GM23338 (cell line): ENCODE measurements around the gene RANGAP1. TPM values are rescaled to one million over a fixed set of nuclear protein-coding genes. Genes with fewer than 3 reads are reported as not detected.

Experiments
- ATAC-seq: fragments of 200-7000 bp; cut with Tn5 transposase; 3 replicates; pipeline ENCODE4 v1.9.1; 2020
- DNase-seq: peaks from one replicate; pipeline ENCODE4 v3.0.0-alpha.2; 2015; ENCODE audit warnings: low spot score
- H2AFZ ChIP-seq: fragments of 200-600 bp; sonication (generic); 2 replicates; pipeline ENCODE4 v1.8.0; 2016; ENCODE audit warnings: antibody characterized with exemption, mild to moderate bottlenecking, moderate library complexity
- H3F3A ChIP-seq: fragments of 200-600 bp; sonication (generic); replicated peaks from 2 replicates; pipeline ENCODE4 v1.8.0; 2017; ENCODE audit warnings: antibody characterized with exemption, mixed run types, low read depth
- H3K27ac ChIP-seq: fragments of 200-600 bp; sonication (generic); 2 replicates; pipeline ENCODE4 v1.6.1; 2016; ENCODE audit warnings: low read depth
- H3K27me3 ChIP-seq: fragments of 200-600 bp; sonication (generic); 2 replicates; pipeline ENCODE4 v1.8.0; 2016; ENCODE audit warnings: mild to moderate bottlenecking, mixed run types, moderate library complexity; ENCODE audit not compliant: insufficient read depth
- H3K36me3 ChIP-seq: fragments of 200-600 bp; sonication (generic); 2 replicates; pipeline ENCODE4 v1.8.0; 2016; ENCODE audit warnings: mild to moderate bottlenecking; ENCODE audit not compliant: insufficient read depth
- H3K4me1 ChIP-seq: fragments of 200-600 bp; sonication (generic); 2 replicates; pipeline ENCODE4 v1.8.0; 2016; ENCODE audit warnings: mild to moderate bottlenecking, moderate library complexity; ENCODE audit not compliant: insufficient read depth
- H3K4me2 ChIP-seq: fragments of 200-600 bp; sonication (generic); 2 replicates; pipeline ENCODE4 v1.7.1; 2017; ENCODE audit warnings: mixed run types
- H3K4me3 ChIP-seq: fragments of 200-600 bp; sonication (generic); 2 replicates; pipeline ENCODE4 v1.6.1; 2016; ENCODE audit warnings: mixed run types
- H3K79me2 ChIP-seq: fragments of 200-600 bp; sonication (generic); replicated peaks from 2 replicates; pipeline ENCODE4 v1.8.0; 2017; ENCODE audit warnings: mild to moderate bottlenecking; ENCODE audit not compliant: insufficient read depth
- H3K9me2 ChIP-seq: fragments of 200-600 bp; sonication (generic); 2 replicates; pipeline ENCODE4 v1.8.0; 2017; ENCODE audit not compliant: insufficient read depth
- H4K20me1 ChIP-seq: fragments of 200-600 bp; sonication (generic); replicated peaks from 2 replicates; pipeline ENCODE4 v1.8.0; 2017; ENCODE audit warnings: mild to moderate bottlenecking; ENCODE audit not compliant: insufficient read depth
- H3K27ac Mint-ChIP-seq: 2 replicates; pipeline ENCODE4 v1.8.0; 2020; ENCODE audit warnings: inconsistent platforms, mild to moderate bottlenecking, moderate library complexity, mixed read lengths
- H3K27me3 Mint-ChIP-seq: 3 replicates; pipeline ENCODE4 v1.8.0; 2022; ENCODE audit warnings: low read depth, mild to moderate bottlenecking, moderate library complexity, mixed read lengths, inconsistent platforms; ENCODE audit not compliant: insufficient read depth, poor library complexity
- H3K36me3 Mint-ChIP-seq: 3 replicates; pipeline ENCODE4 v1.8.0; 2021; ENCODE audit warnings: low read depth, mild to moderate bottlenecking, inconsistent platforms, moderate library complexity, mixed read lengths
- H3K4me1 Mint-ChIP-seq: 3 replicates; pipeline ENCODE4 v1.8.0; 2020; ENCODE audit warnings: mild to moderate bottlenecking, inconsistent platforms, mixed read lengths
- H3K4me3 Mint-ChIP-seq: 3 replicates; pipeline ENCODE4 v1.8.0; 2021; ENCODE audit warnings: moderate library complexity, mild to moderate bottlenecking, inconsistent platforms, mixed read lengths
- H3K9me3 Mint-ChIP-seq: 3 replicates; pipeline ENCODE4 v1.8.0; 2020; ENCODE audit warnings: moderate library complexity, mild to moderate bottlenecking, inconsistent platforms, mixed read lengths
- CREB1 ChIP-seq: fragments of 250-450 bp; sonication (Bioruptor Pico); IDR thresholded peaks from 2 replicates; pipeline ENCODE4 v1.5.0; 2020; ENCODE audit warnings: low read depth, mild to moderate bottlenecking, moderate library complexity
- EZH2 ChIP-seq: fragments of 200-600 bp; sonication (generic); IDR thresholded peaks from one replicate; pipeline ENCODE4 v1.8.0; 2017; ENCODE audit warnings: antibody characterized with exemption, mild to moderate bottlenecking, low read depth; ENCODE audit not compliant: unreplicated experiment
- EZH2phosphoT487 ChIP-seq: fragments of 200-600 bp; sonication (generic); IDR thresholded peaks from one replicate; pipeline ENCODE4 v1.8.1; 2018; ENCODE audit warnings: antibody characterized with exemption; ENCODE audit not compliant: unreplicated experiment
- JUNB ChIP-seq: IDR thresholded peaks from one replicate; pipeline ENCODE4 v1.6.1; 2016; ENCODE audit warnings: antibody characterized with exemption; ENCODE audit not compliant: unreplicated experiment
- NANOG ChIP-seq: IDR thresholded peaks from 2 replicates; pipeline ENCODE4 v1.6.1; 2016; ENCODE audit warnings: antibody characterized with exemption, borderline replicate concordance
- POLR2AphosphoS5 ChIP-seq: IDR thresholded peaks from 2 replicates; pipeline ENCODE4 v1.6.1; 2016; ENCODE audit warnings: antibody characterized with exemption, low read depth
- STAT1 ChIP-seq: IDR thresholded peaks from one replicate; pipeline ENCODE4 v1.6.1; 2016; ENCODE audit warnings: antibody characterized with exemption; ENCODE audit not compliant: unreplicated experiment
- ZNF114 ChIP-seq: fragments of 250-450 bp; sonication (Bioruptor Pico); IDR thresholded peaks from 2 replicates; pipeline ENCODE4 v1.5.0; 2020; ENCODE audit warnings: mild to moderate bottlenecking, moderate library complexity
- ZNF331 ChIP-seq: fragments of 250-450 bp; sonication (Bioruptor Pico); IDR thresholded peaks from 2 replicates; pipeline ENCODE4 v1.5.0; 2020; ENCODE audit warnings: low read depth, mild to moderate bottlenecking, moderate library complexity
- polyA plus RNA-seq: library from polyadenylated mRNA; unstranded; fragments of >200 nt; fragmentation: Nextera tagmentation; extraction: Ambion mirVana; gene quantifications from 2 replicates; pipeline ENCODE4 v1.2.1, GENCODE V29; 2016
- total RNA-seq: library from RNA; depleted of rRNA; stranded (reverse); fragments of >200 nt; shearing (Covaris generic); gene quantifications from 2 replicates; pipeline ENCODE4 v1.2.3, GENCODE V29; 2014
- TF ChIP-seq, protein P1 (sequence below): fragments of 250-450 bp; sonication (Bioruptor Pico); IDR thresholded peaks from 2 replicates; pipeline ENCODE4 v1.5.0; 2020; ENCODE audit warnings: mild to moderate bottlenecking, moderate library complexity
- TF ChIP-seq, protein P2 (sequence below): IDR thresholded peaks from one replicate; pipeline ENCODE4 v1.6.1; 2018; ENCODE audit warnings: antibody characterized with exemption; ENCODE audit not compliant: unreplicated experiment
- TF ChIP-seq, protein P3 (sequence below): IDR thresholded peaks from 2 replicates; pipeline ENCODE4 v1.6.1; 2016; ENCODE audit warnings: antibody characterized with exemption
- TF ChIP-seq, protein P4 (sequence below), 2 experiments: fragments of 200-600 bp in 1 of 2; sonication (generic) in 1 of 2; conservative IDR thresholded peaks; 2 replicates each; pipeline versions ENCODE4 v1.5.1 to v1.6.1; 2016 to 2017; ENCODE audit warnings: antibody characterized with exemption in 2 of 2, low read depth in 2 of 2, mild to moderate bottlenecking in 2 of 2, moderate library complexity in 1 of 2

Gene RANGAP1
- total and polyA plus RNA-seq, 2 experiments from 2014 or later: 54.7 to 141 TPM

DNA sequence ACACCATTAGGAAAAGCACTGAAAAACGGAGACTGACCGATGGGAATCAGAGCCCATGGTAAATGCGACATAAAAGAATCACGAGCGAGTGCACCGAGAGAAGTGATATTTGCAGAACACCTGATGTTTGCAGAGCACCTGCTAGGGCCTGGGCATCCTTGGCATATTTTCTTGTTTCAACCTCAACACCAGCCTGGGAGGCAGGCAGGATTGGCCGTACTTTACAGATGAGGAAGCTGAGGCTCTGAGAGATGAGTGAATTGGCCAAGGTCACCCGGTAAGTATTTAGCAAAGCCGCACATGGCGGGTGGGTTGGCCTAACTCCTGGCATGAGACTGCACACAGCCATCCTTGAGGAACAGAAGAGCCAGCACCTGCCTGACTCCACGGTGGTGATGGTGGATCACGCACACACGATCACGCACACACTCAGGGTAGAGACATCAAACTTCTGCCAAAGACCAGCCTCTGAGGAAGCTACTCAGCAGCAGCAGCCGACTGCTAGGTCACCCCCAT, 23.7 kb downstream of the RANGAP1 start:
- Histone ChIP-seq H3K79me2 (no peaks in the 10 kb centered on the region), H3K36me3 (peaks cover 68% of the 10 kb centered on the region), H3F3A (peaks cover 5% of the 10 kb centered on the region; the same call in 1 of the 2 replicates), H3K4me3 (no peak overlapping the region), H3K27ac (no peak overlapping the region), H3K4me1 (no peaks in the 10 kb centered on the region), H3K27me3 (no peaks in the 10 kb centered on the region), H2AFZ (no peak overlapping the region), H4K20me1 (peaks cover 25% of the 10 kb centered on the region), H3K4me2 (no peak overlapping the region), H3K9me2 (no peaks in the 10 kb centered on the region)
- H3K9me3 Mint-ChIP-seq: no peaks in the 10 kb centered on the region
- H3K27ac Mint-ChIP-seq: no peak overlapping the region
- peaks cover 4% of the 10 kb centered on the region for H3K4me1 Mint-ChIP-seq
- no peak for DNase-seq
- H3K4me3 Mint-ChIP-seq: no peak overlapping the region
- H3K36me3 Mint-ChIP-seq: peaks cover 94% of the 10 kb centered on the region
- H3K27me3 Mint-ChIP-seq: peaks cover 9% of the 10 kb centered on the region
- no peak for TF ChIP-seq EZH2phosphoT487
- no peak for TF ChIP-seq POLR2AphosphoS5
- no peak for TF ChIP-seq STAT1
- TF ChIP-seq ZNF114: no peak
- TF ChIP-seq, protein P1, sequence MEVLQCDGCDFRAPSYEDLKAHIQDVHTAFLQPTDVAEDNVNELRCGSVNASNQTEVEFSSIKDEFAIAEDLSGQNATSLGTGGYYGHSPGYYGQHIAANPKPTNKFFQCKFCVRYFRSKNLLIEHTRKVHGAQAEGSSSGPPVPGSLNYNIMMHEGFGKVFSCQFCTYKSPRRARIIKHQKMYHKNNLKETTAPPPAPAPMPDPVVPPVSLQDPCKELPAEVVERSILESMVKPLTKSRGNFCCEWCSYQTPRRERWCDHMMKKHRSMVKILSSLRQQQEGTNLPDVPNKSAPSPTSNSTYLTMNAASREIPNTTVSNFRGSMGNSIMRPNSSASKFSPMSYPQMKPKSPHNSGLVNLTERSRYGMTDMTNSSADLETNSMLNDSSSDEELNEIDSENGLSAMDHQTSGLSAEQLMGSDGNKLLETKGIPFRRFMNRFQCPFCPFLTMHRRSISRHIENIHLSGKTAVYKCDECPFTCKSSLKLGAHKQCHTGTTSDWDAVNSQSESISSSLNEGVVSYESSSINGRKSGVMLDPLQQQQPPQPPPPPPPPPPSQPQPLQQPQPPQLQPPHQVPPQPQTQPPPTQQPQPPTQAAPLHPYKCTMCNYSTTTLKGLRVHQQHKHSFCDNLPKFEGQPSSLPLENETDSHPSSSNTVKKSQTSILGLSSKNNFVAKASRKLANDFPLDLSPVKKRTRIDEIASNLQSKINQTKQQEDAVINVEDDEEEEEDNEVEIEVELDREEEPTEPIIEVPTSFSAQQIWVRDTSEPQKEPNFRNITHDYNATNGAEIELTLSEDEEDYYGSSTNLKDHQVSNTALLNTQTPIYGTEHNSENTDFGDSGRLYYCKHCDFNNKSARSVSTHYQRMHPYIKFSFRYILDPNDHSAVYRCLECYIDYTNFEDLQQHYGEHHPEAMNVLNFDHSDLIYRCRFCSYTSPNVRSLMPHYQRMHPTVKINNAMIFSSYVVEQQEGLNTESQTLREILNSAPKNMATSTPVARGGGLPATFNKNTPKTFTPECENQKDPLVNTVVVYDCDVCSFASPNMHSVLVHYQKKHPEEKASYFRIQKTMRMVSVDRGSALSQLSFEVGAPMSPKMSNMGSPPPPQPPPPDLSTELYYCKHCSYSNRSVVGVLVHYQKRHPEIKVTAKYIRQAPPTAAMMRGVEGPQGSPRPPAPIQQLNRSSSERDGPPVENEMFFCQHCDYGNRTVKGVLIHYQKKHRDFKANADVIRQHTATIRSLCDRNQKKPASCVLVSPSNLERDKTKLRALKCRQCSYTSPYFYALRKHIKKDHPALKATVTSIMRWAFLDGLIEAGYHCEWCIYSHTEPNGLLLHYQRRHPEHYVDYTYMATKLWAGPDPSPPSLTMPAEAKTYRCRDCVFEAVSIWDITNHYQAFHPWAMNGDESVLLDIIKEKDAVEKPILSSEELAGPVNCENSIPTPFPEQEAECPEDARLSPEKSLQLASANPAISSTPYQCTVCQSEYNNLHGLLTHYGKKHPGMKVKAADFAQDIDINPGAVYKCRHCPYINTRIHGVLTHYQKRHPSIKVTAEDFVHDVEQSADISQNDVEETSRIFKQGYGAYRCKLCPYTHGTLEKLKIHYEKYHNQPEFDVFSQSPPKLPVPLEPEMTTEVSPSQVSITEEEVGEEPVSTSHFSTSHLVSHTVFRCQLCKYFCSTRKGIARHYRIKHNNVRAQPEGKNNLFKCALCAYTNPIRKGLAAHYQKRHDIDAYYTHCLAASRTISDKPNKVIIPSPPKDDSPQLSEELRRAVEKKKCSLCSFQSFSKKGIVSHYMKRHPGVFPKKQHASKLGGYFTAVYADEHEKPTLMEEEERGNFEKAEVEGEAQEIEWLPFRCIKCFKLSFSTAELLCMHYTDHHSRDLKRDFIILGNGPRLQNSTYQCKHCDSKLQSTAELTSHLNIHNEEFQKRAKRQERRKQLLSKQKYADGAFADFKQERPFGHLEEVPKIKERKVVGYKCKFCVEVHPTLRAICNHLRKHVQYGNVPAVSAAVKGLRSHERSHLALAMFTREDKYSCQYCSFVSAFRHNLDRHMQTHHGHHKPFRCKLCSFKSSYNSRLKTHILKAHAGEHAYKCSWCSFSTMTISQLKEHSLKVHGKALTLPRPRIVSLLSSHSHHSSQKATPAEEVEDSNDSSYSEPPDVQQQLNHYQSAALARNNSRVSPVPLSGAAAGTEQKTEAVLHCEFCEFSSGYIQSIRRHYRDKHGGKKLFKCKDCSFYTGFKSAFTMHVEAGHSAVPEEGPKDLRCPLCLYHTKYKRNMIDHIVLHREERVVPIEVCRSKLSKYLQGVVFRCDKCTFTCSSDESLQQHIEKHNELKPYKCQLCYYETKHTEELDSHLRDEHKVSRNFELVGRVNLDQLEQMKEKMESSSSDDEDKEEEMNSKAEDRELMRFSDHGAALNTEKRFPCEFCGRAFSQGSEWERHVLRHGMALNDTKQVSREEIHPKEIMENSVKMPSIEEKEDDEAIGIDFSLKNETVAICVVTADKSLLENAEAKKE (CRISPR knock-in tag): no peak
- TF ChIP-seq, protein P2, sequence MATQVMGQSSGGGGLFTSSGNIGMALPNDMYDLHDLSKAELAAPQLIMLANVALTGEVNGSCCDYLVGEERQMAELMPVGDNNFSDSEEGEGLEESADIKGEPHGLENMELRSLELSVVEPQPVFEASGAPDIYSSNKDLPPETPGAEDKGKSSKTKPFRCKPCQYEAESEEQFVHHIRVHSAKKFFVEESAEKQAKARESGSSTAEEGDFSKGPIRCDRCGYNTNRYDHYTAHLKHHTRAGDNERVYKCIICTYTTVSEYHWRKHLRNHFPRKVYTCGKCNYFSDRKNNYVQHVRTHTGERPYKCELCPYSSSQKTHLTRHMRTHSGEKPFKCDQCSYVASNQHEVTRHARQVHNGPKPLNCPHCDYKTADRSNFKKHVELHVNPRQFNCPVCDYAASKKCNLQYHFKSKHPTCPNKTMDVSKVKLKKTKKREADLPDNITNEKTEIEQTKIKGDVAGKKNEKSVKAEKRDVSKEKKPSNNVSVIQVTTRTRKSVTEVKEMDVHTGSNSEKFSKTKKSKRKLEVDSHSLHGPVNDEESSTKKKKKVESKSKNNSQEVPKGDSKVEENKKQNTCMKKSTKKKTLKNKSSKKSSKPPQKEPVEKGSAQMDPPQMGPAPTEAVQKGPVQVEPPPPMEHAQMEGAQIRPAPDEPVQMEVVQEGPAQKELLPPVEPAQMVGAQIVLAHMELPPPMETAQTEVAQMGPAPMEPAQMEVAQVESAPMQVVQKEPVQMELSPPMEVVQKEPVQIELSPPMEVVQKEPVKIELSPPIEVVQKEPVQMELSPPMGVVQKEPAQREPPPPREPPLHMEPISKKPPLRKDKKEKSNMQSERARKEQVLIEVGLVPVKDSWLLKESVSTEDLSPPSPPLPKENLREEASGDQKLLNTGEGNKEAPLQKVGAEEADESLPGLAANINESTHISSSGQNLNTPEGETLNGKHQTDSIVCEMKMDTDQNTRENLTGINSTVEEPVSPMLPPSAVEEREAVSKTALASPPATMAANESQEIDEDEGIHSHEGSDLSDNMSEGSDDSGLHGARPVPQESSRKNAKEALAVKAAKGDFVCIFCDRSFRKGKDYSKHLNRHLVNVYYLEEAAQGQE: no peak
- TF ChIP-seq, protein P3, sequence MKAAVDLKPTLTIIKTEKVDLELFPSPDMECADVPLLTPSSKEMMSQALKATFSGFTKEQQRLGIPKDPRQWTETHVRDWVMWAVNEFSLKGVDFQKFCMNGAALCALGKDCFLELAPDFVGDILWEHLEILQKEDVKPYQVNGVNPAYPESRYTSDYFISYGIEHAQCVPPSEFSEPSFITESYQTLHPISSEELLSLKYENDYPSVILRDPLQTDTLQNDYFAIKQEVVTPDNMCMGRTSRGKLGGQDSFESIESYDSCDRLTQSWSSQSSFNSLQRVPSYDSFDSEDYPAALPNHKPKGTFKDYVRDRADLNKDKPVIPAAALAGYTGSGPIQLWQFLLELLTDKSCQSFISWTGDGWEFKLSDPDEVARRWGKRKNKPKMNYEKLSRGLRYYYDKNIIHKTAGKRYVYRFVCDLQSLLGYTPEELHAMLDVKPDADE: no peak
- TF ChIP-seq, protein P4, sequence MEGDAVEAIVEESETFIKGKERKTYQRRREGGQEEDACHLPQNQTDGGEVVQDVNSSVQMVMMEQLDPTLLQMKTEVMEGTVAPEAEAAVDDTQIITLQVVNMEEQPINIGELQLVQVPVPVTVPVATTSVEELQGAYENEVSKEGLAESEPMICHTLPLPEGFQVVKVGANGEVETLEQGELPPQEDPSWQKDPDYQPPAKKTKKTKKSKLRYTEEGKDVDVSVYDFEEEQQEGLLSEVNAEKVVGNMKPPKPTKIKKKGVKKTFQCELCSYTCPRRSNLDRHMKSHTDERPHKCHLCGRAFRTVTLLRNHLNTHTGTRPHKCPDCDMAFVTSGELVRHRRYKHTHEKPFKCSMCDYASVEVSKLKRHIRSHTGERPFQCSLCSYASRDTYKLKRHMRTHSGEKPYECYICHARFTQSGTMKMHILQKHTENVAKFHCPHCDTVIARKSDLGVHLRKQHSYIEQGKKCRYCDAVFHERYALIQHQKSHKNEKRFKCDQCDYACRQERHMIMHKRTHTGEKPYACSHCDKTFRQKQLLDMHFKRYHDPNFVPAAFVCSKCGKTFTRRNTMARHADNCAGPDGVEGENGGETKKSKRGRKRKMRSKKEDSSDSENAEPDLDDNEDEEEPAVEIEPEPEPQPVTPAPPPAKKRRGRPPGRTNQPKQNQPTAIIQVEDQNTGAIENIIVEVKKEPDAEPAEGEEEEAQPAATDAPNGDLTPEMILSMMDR (conservative IDR thresholded peaks at IDR 0.05; ENCODE audit: low read depth in 2 of 2): no peak
- TF ChIP-seq EZH2: no peak
- no peak for TF ChIP-seq ZNF331 (CRISPR knock-in tag)
- TF ChIP-seq NANOG: no peak
- TF ChIP-seq JUNB: no peak
- no peak for TF ChIP-seq CREB1 (CRISPR knock-in tag)
- ATAC-seq: no peak
